OCI-LY3 (cell line): ENCODE results near the gene ADAMTS2.

Experiments used
- CTCF ChIP-seq: fragments of 200-600, 300-600 bp; sonication (generic); IDR thresholded peaks from 2 replicates; pipeline ENCODE4 v1.5.1; 2014; ENCODE audit warnings: antibody characterized with exemption, low read length, low read depth
- EZH2phosphoT487 ChIP-seq: fragments of 200-600 bp; shearing (Covaris generic); IDR thresholded peaks from 2 replicates; pipeline ENCODE4 v1.6.1; 2018; ENCODE audit warnings: antibody characterized with exemption, mixed run types, low read depth

GRCh38 chr5:179316111-179316551 lies 29.1 kb downstream of the ADAMTS2 start:
- no peak for TF ChIP-seq EZH2phosphoT487
- no peak for TF ChIP-seq CTCF
